Neuronal stem cell (in vitro differentiated cells): Measurements from ENCODE around the gene PTDSS2.

Experiments used
- DNase-seq: peaks from one replicate; pipeline ENCODE4 v3.0.0-alpha.2; 2013; ENCODE audit warnings: low spot score
- H2AFZ ChIP-seq: one replicate; pipeline ENCODE4 v1.6.1; 2013; ENCODE audit warnings: mild to moderate bottlenecking, low read length, inconsistent platforms
- H2AK5ac ChIP-seq: 2 replicates; pipeline ENCODE4 v1.6.1; 2013; ENCODE audit warnings: low read depth, mild to moderate bottlenecking, inconsistent platforms, low read length, moderate library complexity, mixed read lengths
- H2BK120ac ChIP-seq: 2 replicates; pipeline ENCODE4 v1.6.1; 2013; ENCODE audit warnings: low read depth, mild to moderate bottlenecking, inconsistent platforms, low read length, moderate library complexity, mixed read lengths
- H2BK12ac ChIP-seq: one replicate; pipeline ENCODE4 v1.6.1; 2013; ENCODE audit warnings: low read length, inconsistent platforms
- H2BK15ac ChIP-seq: 2 replicates; pipeline ENCODE4 v1.6.1; 2013; ENCODE audit warnings: mild to moderate bottlenecking, low read length, inconsistent platforms, mixed read lengths
- H2BK5ac ChIP-seq: one replicate; pipeline ENCODE4 v1.6.1; 2013; ENCODE audit warnings: inconsistent platforms, mild to moderate bottlenecking, low read length, moderate library complexity
- H3K14ac ChIP-seq: one replicate; pipeline ENCODE4 v1.6.1; 2013; ENCODE audit warnings: low read length, inconsistent platforms
- H3K18ac ChIP-seq: 2 replicates; pipeline ENCODE4 v1.6.1; 2013; ENCODE audit warnings: low read length, inconsistent platforms
- H3K23ac ChIP-seq: 2 replicates; pipeline ENCODE4 v1.6.1; 2013; ENCODE audit warnings: low read depth, mild to moderate bottlenecking, mixed read lengths, low read length, inconsistent platforms; ENCODE audit not compliant: poor library complexity
- H3K27ac ChIP-seq: replicated peaks from 3 replicates; pipeline ENCODE4 v1.5.1; 2013; ENCODE audit warnings: low read length, inconsistent platforms
- H3K27me3 ChIP-seq, 3 experiments: 2 replicates each; pipeline ENCODE4 v1.6.1; 2013; ENCODE audit warnings: low read length in 3 of 3, mild to moderate bottlenecking in 2 of 3, inconsistent platforms in 1 of 3, low read depth in 1 of 3, mixed read lengths in 1 of 3, moderate library complexity in 1 of 3; ENCODE audit not compliant: control insufficient read depth in 3 of 3, insufficient read depth in 3 of 3
- H3K36me3 ChIP-seq, 2 donors: replicated peaks in 1 of 2; 2 replicates each; pipeline ENCODE4 v1.6.1; 2013; ENCODE audit warnings: low read length in 2 of 2; ENCODE audit not compliant: control insufficient read depth in 2 of 2, insufficient read depth in 2 of 2
- H3K4ac ChIP-seq: 2 replicates; pipeline ENCODE4 v1.6.1; 2013; ENCODE audit warnings: inconsistent platforms, mild to moderate bottlenecking, low read length, moderate library complexity
- H3K4me1 ChIP-seq, 2 donors: 1 replicate in 1 of 2; 2 replicates in 1 of 2; pipeline ENCODE4 v1.6.1; 2013; ENCODE audit warnings: low read length in 2 of 2, low read depth in 1 of 2; ENCODE audit not compliant: control insufficient read depth in 2 of 2, insufficient read depth in 1 of 2
- H3K4me2 ChIP-seq: one replicate; pipeline ENCODE4 v1.6.1; 2013; ENCODE audit warnings: mild to moderate bottlenecking, low read length, inconsistent platforms; ENCODE audit not compliant: insufficient read depth, poor library complexity, severe bottlenecking
- H3K4me3 ChIP-seq, 2 donors: 2 replicates each; pipeline ENCODE4 v1.5.1; 2013; ENCODE audit warnings: low read length in 2 of 2, mild to moderate bottlenecking in 2 of 2, inconsistent platforms in 1 of 2, moderate library complexity in 1 of 2
- H3K79me1 ChIP-seq: one replicate; pipeline ENCODE4 v1.6.1; 2013; ENCODE audit warnings: low read depth, mild to moderate bottlenecking, inconsistent platforms, low read length, moderate library complexity
- H3K9ac ChIP-seq: one replicate; pipeline ENCODE4 v1.6.1; 2013; ENCODE audit warnings: mild to moderate bottlenecking, low read depth, low read length, inconsistent platforms; ENCODE audit not compliant: poor library complexity
- H3K9me3 ChIP-seq, 2 donors: replicated peaks in 1 of 2; 2 replicates each; pipeline versions ENCODE3 to v1.6.1; 2013; ENCODE audit warnings: low read length in 2 of 2, mild to moderate bottlenecking in 2 of 2, inconsistent platforms in 1 of 2, low read depth in 1 of 2, mixed read lengths in 1 of 2, moderate library complexity in 1 of 2; ENCODE audit not compliant: control insufficient read depth in 2 of 2, insufficient read depth in 1 of 2
- H4K8ac ChIP-seq: one replicate; pipeline ENCODE4 v1.6.1; 2013; ENCODE audit warnings: low read depth, mild to moderate bottlenecking, inconsistent platforms, low read length, moderate library complexity
- H4K91ac ChIP-seq: one replicate; pipeline ENCODE4 v1.6.1; 2013; ENCODE audit warnings: low read length, low read depth, mild to moderate bottlenecking, inconsistent platforms; ENCODE audit not compliant: poor library complexity
- WGBS, 2 donors: extraction: QIAGEN DNeasy Blood & Tissue Kit; methylation state at CpG; one replicate each; pipeline ENCODE4 v1.1.7; 2013; ENCODE audit warnings: missing lambda C conversion rate in 2 of 2, mixed read lengths in 1 of 2; ENCODE audit not compliant: insufficient read length in 2 of 2, insufficient replicate concordance in 1 of 2; ENCODE audit errors: extremely low coverage in 2 of 2; 5-methylcytosine and 5-hydroxymethylcytosine counted together

Gene PTDSS2

DNA sequence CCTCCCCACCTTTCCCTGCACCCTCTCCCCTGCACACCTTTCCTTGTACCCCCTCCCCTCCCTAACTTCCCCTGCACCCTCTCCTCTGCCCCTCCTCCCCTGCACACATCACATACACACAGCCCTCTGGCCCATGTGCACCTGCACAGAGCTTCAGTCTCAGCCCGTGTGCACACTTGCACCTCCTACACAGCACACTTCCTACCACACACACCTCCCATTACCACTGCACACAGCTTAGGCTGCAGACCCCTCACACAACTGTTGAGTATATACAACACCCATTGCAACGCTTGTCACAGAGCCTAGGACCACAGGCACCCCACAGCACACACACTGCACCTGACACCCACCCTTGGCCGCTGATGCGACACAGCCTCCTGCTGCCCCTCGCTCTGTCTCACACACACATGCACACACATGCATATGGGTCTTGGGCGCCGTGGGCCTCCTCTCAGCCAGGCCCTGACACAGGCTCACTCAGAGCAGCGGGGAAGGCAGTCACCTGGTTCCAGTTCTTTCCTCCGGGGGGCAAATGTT lies 35.7 kb upstream of the PTDSS2 start:
- Histone ChIP-seq H3K23ac (peak overlapping the region; percentile 21), H2AK5ac (peak overlapping the region; percentile 6), H4K91ac (no peak overlapping the region), H3K79me1 (no peaks in the 10 kb centered on the region), H3K4me2 (no peak overlapping the region), H4K8ac (no peak overlapping the region), H3K36me3 (no peaks in the 10 kb centered on the region), H3K4me3 (no peak overlapping the region), H3K4ac (no peak overlapping the region), H3K9me3 (peaks cover 0 to 4% of the 10 kb centered on the region in 2 donors), H2AFZ (peak overlapping the region; percentile 24), H2BK120ac (no peak overlapping the region), H3K18ac (peak overlapping the region; percentile 6), H3K9ac (peak overlapping the region; percentile 46), H2BK5ac (no peak overlapping the region), H3K4me1 (peaks cover 0 to 7% of the 10 kb centered on the region in 2 donors), H3K14ac (no peak overlapping the region), H3K27me3 (peaks cover 15 to 58% (median 44%) of the 10 kb centered on the region in 3 experiments), H3K27ac (no peak overlapping the region), H2BK15ac (peak overlapping the region; percentile 1), H2BK12ac (no peak overlapping the region)
- WGBS, 2 donors = no CpG with 5 or more reads among the region's 9 CpGs
- no peak for DNase-seq

DNA sequence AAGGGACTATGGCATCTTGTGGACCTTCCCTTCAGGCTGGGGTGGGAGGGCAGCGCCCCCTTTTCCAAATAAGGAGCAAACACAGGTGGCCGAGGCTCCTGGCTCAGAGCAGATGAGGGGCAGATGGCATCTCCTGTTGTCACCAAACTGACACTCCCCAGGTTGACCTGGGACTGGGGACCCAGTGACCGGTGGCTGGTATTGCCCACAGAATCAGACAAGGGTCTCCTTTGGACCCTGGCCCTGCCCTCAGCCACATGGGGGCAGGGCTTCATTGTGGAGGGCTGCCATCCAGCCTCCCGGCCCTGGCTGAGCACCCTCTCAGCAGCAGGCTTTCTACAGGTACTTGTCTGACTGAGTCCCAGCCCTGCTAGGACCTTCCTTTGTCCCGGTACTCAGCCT lies 34.4 kb upstream of the PTDSS2 start:
- Histone ChIP-seq H2BK5ac (no peak overlapping the region), H3K9ac (no peak overlapping the region), H2BK15ac (no peak overlapping the region), H2BK12ac (no peak overlapping the region), H3K27ac (no peak overlapping the region), H3K4me3 (no peak overlapping the region), H3K27me3 (peaks cover 15 to 61% (median 44%) of the 10 kb centered on the region in 3 experiments), H3K23ac (no peak overlapping the region), H3K79me1 (no peaks in the 10 kb centered on the region), H4K8ac (no peak overlapping the region), H3K36me3 (no peaks in the 10 kb centered on the region), H2AFZ (no peak overlapping the region), H3K18ac (no peak overlapping the region), H3K14ac (no peak overlapping the region), H2AK5ac (no peak overlapping the region), H3K4ac (no peak overlapping the region), H3K4me1 (peaks cover 0 to 7% of the 10 kb centered on the region in 2 donors), H3K9me3 (peaks cover 0 to 4% of the 10 kb centered on the region in 2 donors), H2BK120ac (no peak overlapping the region), H4K91ac (no peak overlapping the region), H3K4me2 (no peak overlapping the region)
- no CpG with 5 or more reads among the region's 5 CpGs for WGBS, 2 donors
- DNase-seq = no peak

DNA sequence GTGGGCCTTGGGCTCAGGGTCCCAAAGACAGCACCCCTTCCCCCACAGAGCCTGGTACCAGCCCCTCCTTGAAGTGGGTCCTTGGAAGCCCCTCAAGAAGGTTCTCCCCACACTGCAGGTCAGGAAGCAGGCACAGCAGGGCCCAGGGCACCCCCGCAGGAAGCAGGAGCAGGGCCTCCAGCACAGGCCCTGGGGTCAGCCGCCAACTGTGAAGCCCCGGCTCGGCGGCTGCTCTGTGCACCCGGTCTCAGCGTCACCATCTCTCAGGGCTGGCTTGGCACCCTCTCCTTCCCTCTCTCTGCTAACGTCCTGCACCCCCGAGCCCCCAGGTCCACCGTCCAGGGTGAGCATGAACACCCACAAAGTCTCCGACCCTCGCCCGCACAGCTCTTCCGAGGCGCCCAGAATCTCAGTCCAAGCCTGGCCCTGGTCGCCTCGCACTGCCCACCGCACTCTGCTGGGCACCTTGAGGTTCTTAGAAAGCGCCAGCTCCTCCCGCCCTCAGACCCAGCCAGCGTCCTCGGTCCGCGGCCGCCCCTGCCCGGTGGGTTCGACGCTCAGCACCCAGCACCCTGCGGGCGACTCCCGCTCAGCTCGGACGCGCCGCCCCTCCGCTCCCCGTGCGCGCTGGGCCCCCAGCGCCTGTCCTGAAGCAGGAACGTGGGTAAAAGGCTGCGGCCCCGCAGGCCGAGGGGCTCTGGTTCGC lies 33.9 kb upstream of the PTDSS2 start:
- Histone ChIP-seq H3K14ac (peak overlapping the region; percentile 56), H2BK5ac (peak overlapping the region; percentile 87), H3K23ac (peak overlapping the region; percentile 95), H4K8ac (peak overlapping the region; percentile 17), H3K4me2 (peak overlapping the region; percentile 93), H3K36me3 (no peaks in the 10 kb centered on the region), H3K9ac (peak overlapping the region; percentile 84), H4K91ac (no peak overlapping the region), H3K27me3 (peaks cover 15 to 61% (median 44%) of the 10 kb centered on the region in 3 experiments), H2BK12ac (peak overlapping the region; percentile 84), H3K27ac (no peak overlapping the region), H3K79me1 (no peaks in the 10 kb centered on the region), H3K18ac (peak overlapping the region; percentile 92), H3K4me3 (peak overlapping the region in 1 of 2 donors; percentile 77), H2BK120ac (no peak overlapping the region), H3K4ac (no peak overlapping the region), H2AK5ac (peak overlapping the region; percentile 46), H3K4me1 (peaks cover 0 to 7% of the 10 kb centered on the region in 2 donors), H2AFZ (peak overlapping the region; percentile 91), H3K9me3 (peaks cover 0 to 4% of the 10 kb centered on the region in 2 donors), H2BK15ac (peak overlapping the region; percentile 99)
- no peak for DNase-seq
- WGBS, 2 donors = no CpG with 5 or more reads among the region's 45 CpGs
